CD4-positive, alpha-beta T cell treated with Interferon alpha-2 for 1 hour (primary cell): ENCODE measurements around the gene EEFSEC.

Experiments
- DNase-seq, 2 donors: peaks; one replicate each; pipeline ENCODE4 v3.0.0-alpha.2; 2020 to 2022

Gene EEFSEC

DNA sequence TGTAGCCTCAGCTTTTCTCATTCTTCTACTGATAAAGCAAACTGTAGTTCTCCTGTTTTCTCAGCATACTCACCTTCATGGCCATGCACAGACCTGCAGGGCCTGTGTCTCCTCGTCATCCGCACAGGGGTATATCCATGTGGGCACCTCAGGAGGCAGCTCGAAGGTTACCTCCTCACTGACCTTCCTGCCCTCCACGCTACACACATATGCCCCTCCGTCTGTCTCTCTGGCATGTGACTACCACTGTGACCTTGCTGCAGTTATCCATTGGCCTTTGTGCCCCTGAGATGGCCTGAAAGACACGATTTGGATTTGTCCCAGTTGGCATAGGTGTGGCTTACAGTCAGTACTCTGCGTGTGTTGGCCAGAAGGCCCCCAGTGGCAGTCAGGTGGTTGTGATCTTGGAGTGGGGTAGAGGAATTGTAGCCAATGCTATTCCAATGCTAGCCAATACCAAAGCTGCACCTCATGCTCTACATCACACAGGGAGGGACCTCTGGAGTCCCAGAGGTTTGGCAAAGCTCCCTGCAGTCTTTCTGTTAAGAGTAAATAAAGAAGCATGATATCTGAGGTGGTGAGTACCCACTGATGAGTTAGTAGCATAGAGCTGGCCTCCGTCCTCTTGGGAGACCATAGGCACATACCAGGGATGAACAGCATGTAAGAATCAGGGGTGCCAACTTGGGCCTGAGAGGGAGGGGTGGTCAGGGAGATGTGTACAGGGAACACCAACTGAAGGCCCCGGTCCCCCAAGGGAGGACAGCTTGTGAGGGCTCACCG, 143.4 kb downstream of the EEFSEC start:
- no peak for DNase-seq

DNA sequence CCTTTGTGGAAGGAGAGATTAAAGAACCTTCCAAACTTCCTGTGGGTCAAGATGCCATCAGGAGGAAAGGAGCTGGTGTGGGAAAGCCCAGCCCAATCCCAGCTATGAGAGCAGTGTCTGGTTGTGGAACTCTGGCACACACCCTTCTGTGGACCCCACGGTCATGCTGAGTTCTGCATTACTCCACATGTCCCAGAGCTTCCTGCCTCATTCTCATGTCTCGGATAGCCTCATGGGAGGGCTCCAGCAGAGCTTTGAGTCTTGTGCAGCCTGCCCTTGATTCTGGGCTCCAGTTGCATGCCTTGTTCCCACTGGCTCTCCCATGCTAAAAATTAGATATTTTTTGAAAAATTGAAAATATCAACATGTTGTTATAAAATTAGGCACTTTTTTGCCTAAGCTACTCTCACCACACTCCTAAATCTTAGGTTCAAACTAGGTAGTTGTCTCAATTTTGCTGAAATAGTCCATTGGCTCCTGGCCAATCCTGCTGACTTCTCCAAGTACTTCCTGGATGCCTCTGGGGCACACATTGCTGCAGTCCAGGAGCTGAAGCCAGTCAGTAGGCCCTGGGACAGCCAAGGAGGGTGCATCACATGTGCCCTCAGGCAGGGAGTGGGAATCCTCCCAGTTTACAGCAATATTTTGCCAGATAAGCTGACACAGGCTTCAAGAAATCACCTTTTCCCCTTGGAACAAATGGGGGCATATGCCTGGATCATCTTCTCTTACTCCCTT, 144.3 kb downstream of the EEFSEC start:
- DNase-seq = no peak

DNA sequence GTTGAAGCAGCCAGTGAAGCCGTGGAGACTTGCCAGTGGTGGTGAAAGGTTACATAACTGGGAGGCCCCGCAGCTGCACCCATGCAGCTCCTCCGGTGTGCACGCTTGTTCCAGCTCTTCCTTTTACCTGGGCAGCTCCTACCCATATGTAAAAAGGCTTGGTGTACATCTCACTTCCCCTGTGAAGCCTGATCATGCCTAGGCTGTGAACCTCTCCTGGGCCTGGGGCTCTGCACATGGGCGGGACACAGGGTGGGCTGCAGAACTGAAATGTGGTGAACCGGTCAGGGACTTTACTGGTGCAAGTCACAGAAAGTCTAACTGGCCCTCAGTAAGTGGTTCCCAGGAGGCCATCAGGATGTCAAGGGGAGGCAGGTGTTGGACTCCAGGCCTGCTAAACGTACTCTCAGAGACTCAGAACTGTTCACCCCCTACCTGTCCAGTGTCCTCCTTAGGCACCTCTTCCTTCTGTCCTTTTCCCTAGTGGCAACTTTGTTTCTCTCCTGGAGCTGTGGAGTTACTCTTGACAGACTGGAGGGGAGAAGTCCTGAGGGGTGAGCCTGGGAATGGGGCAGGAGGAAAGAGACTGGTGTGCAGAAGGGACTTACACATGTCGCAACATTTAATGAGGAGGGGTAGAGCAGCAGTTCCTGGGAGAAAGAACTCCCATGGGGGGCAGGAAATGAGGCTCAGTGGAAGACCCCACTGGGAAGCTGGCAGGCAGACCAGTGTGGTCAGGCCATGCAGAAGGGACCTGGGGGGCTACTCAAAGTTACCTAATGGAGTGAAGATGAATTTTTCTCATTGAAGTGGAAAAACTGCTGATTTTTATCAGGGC, 148.1 kb downstream of the EEFSEC start:
- no peak for DNase-seq

DNA sequence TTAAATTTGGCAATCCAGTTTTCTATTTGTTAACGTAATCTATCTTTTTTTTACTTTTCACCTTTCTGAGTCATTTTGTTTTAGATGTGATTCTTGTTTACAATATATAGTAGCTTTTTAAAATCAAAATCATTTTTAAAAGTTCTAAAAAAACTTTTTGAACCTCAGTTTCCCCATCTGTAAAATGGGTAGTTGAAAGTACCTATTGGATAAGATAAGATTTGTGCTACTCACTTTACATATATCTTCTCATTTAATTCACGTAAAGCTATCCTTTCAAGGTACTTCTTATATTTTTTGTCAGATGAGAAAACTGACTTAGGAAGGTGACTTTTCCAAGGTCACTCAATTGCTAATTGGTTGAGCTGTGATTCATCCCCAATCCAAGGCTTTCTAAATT, 153.2 kb downstream of the EEFSEC start:
- no peak for DNase-seq

DNA sequence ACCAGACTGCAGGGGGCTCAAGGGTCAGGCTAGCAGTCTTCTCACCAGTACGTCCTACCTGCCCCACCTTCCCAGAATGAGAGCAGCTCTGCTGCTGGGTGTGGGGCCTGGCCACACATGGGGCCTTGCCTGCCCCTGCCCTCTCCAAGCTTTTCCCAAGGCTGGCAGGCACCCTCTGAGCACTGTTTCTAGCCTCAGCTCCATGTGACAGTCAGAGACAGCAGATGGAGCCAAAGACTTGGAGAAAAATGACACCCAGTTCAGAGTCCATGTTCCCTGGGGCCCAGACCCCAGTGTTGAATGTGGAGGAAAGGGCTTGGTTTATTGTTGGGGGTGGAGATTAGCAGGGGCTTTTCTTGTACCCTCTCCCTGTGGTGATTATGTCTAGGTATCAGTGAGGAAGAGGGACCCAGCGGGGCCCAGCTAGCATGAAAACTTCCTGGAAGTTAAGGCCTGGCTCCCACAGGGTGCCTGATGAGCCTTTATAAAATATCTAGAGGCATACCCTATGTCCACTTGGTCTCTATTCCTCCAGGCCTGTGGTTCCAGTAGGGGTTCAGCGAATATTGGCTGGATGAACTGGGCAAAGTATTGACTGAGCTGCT, 153.8 kb downstream of the EEFSEC start:
- DNase-seq = peak in 1 of 2 donors; percentile 15

DNA sequence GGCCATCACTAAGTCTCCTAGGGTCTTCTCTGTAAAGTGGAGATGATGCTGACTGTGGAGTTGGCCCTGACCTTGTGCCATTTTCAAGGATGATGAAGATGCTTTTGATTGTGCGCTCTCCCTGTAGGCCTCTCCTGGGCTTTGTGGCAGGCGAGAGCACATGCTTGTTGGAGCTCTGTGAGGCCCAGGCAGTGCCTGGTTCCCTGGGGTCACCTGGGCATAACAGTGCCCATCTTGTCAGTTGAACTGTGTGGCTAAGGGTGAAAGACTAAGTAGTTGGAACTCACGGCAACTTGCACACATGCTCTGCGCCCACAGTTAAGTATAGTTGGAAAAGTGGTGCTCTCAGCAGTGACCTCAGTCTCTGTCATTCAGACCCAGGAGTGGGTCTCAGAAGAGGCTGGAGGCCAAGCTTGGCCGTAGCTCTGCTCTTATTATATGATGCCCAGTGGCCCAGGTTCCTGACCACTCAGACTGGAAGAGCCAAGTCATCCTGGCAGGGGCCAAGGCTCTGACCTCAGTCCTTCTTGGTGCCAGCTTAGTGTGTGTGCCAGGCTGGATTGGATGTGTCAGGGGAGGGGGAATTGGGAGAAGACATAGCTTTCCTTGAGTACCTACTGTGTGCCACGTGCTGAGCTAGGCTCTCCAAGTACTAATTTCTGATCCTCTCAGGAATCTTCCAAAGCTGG, 154.6 kb downstream of the EEFSEC start:
- DNase-seq = no peak

DNA sequence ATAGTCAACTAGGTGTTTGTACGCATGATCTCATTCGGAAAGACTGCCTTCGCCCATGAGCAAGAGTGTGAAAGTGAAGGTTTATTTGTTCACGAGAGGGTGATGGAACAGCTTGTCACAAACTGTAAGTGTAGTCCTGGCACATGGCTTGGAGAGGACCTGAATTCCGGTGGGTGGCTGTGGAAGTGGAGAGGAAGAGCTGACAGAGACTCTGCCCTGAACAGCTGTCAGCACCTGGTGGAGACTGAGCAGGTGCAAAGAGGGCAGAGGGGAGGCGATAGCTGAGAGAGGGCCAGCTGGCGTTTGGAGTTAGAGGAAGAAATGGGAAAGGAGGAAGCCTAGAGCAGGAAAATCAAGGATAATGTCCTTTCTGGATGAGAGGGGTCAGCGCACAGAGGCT, 155.7 kb downstream of the EEFSEC start:
- no peak for DNase-seq

DNA sequence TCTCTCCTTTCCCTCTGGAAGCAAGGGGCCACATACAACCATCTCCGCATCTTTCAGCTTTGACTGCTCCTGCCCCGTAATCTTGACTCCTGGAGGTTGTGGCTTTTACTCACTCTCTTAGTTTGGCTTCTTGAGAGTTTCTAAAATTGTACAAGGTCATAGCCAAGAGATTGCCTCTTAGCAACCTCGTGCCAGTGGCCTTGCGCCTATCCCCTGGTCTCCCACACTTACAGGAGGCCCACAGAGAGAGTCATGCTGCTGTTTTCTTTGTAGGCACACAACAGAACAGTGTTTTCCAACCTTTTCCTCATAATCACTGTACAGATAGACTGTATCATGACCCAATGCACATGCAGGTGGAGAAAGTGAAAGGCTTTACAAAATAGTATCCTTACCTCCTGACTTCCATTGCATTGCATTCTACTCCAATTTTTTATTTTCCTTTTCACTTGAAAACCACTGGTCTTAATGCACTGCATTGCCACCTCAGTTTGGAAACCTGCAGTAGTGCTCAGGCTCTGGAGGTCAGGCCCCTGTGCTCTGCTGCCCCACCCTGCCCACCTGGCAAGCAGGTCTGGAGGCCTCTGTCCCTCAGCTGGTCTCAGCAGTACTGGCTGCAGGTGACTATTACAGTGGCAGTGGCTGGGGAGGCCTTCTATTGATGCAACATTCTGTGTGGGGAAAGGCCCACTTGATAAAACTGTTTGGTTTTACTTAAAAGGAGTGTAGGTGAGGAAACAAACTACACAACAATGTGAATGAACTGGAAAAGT, 157.2 kb downstream of the EEFSEC start:
- DNase-seq = no peak

DNA sequence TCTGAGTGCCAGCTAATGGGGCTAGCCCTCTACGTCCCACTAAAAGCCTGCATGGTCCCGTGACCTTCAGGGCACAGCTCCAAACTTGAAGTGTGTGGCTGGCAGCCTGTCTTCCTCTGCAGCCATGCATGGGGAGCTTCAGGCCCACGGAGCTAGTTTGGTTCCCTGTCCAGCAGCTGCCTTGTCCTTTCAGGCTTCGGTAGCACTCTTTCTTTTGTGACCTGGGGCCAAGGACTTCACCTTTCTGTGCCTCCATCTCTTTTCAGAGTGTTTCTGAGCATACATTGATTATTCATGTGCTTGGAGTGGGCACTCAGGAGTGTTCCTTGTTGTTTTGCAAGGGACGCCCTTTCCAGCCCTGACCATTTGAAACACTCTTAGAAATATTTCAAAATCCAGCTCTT, 158.2 kb downstream of the EEFSEC start:
- no peak for DNase-seq

DNA sequence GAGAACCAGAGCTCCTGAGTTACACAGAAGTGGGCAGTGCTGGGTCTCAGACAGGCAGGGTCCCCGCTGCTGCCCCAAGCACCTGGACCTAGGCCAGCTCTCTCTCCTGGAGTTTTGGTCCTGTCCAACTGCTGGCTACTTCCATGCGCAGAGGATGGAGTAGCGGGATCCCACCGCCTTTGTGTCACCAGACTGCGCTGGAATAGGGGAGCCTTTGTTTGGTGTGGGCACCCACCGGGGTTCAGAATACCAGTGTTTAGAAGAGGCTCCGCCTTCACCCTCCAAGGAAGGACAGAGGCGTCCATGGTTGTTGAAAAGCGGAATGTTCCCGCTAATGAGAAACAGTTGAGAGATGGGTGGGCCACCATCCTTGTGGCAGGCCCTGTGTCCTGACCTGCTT, 159.0 kb downstream of the EEFSEC start:
- no peak for DNase-seq

DNA sequence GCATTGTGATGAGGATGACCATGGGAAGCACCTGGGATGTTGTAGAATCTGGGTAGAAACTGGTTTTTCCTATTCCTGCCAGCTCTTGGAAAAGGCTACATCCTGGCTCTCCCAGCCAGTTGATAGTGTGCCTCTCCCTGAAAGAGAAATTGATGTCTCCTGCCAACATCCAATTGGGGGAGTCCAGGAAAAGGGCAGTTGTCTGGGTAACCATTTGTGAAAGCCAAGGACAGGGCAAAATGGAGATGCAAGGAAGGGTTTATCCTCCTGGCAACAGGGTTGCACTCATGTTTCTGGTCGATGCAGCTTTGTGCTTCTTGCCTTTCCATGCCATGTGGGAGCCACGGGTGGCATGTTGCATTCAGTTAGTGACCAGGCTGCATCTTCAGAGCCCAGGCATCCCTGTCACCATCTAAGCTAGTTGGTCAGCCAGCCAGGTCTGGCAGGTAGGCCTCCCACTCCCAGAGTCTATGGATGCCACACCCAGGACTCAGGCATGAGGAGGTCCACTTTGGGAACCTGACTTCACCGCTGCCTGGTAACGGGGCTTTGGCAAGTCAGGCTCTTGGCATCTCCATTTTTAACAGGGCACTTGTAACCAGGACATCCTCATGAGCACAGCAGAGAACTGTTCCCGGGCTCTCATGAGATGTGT, 159.9 kb downstream of the EEFSEC start:
- DNase-seq = no peak

DNA sequence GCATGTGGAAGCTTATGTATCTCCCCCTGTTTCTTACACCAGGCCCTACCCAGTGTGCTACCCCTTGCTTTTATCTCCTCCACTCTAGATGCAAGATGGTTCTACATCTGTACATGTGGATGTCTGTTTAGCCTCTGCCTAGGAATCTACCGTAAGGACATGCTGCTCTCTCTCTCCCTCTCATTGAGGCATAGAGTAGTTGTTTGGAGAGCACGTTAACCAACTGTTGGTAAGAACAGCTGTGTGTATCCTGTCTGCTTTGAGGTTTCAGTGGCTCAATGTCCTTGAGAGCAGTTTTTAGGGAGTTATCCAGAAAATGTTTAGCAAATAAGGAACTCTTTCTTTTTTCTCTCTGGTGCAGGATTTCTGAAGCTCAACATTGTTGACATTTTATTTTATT, 160.7 kb downstream of the EEFSEC start:
- no peak for DNase-seq

DNA sequence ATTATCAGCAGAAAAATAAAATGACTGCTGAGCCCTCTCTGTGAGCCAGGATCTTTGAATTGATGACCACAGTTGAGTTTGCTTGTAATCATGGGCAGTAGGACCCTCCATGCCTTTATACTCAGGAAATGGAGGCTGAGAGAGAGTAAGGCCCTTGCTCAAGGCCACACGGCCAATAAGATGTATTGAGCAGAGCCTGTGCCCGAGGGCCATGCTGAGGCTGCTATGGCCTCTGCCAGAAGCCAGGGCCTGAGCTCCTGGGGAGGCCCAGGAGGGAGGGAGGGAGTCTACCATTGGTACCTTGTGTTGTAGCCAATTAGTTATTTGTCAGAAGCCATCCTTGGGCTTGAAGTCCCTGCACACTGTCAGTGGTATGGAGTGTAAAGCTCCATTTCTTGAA, 162.0 kb downstream of the EEFSEC start:
- DNase-seq = no peak

DNA sequence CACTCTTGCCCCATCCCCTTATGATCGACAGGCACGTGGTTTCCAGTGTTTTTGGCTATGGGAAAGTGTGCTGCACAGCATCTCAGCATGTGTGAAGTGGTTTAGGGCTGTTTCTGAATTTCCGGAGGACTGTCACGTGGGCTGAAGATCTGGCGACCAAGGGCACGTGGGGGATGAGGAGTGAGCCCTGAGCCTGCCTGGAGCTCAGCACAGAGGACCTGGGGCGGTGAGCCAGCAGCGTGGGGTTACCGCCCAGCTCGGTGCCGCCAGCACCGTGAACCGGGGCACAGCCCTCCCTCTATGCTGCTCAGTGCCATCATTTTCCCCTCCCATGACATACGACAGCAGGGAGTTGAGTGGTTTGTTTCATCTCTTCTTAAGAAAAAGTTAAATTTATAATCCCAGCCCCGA, 163.2 kb downstream of the EEFSEC start:
- peak; percentile 74 to 82 for DNase-seq

DNA sequence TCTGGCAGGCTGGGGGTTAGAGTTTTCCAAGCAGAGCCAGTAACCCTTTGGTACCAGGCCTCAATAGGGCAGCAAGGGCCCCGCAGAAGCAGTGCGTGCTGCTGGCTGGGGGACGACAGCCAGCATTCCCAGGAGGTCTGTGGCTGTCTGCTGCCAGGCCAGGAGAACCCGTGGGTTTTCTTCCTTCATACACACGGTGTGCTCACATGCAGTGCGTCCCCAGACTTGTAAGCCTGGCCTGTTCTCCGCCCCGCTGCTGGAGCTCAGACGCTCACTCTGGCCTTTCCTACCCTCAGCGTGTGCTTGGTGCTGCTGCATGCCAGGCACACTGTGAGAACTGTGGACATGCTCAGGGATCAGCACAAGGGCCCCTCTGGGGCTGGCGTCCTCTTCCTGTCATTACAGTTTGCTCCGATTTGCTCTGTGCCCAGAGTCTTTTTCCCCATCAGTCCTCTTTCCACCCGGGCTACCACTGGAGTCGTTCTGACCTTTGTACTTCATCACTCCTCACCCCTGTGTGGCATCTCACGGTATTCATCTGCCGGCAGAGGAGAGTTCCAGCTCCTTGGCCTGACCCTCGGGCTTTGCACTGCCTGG, 163.9 kb downstream of the EEFSEC start:
- DNase-seq = no peak

DNA sequence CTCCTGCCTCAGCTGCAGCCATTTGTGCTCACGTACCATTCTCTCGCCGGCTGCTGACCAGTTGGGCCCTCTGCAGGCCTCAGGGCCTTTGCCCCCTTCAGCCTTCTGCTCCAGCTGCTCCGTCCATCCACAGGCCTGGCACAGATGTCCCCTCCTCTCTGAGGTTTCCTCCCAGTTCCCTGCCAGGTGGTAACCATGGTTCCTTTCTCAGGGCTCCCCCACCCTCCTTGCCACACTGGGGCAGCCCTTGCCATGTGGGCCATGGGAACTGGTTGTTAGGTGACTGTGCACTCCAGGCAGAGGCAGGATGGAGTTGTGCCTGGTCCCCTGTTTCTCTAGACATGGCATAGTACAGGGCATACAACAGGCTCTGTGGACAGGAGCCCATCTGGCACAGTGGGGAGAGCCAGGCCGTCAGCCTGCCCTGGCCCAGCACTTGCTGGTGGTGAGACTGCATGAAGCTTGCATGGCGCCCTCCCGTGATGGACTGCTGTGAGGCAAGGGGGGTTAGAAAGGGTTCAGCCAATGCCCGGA, 164.5 kb downstream of the EEFSEC start:
- no peak for DNase-seq

DNA sequence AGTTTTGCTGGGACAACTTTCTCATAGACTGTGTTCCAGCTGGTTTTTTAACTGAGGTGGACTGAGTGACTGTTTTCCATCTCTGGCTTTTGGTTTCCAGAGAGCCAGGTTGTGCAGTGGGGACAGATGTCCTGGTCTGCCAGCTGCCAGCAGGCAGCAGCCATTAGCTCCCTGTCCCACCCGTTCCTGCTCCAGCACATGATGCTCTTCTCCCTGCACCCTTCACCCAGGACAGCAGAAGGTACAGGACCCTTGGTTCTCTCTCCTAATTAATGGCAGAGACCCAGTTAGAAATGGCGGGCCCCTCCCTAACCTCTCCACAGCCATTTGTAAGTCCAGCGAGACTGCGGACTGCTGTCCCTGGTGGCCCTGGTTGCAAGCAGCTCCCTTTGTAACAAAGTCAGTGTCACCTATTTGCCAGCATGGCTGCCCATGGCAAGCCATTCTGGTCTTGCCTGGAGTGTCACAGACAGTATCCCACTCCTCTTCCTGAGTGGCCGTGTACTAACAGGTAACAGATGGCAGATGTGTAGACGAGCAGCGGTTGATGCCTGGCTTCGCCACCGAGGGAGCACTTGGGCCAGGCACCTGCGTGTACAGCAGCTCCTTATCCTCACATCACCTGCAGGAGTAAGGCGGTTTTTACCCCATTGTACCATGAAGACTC, 165.1 kb downstream of the EEFSEC start:
- DNase-seq = no peak

DNA sequence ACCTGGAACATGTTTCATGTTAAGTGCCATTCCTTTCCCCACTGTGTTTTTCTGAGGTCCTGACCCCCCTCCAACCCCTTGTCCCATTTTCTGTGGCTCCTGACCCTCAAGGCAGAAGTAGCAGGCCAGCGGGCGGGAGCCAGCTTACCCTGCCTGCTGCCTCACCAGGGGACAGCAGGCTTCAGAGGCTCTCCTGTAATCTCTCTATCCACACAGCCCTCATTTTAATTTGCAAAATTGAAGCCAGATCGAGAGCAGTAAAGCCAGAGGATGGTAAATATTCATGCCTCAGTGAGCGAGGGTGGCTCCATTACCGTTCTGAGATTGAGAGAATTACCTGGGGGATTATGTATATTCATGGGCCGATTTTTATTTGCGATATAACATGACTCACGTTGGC, 165.8 kb downstream of the EEFSEC start:
- DNase-seq = no peak

DNA sequence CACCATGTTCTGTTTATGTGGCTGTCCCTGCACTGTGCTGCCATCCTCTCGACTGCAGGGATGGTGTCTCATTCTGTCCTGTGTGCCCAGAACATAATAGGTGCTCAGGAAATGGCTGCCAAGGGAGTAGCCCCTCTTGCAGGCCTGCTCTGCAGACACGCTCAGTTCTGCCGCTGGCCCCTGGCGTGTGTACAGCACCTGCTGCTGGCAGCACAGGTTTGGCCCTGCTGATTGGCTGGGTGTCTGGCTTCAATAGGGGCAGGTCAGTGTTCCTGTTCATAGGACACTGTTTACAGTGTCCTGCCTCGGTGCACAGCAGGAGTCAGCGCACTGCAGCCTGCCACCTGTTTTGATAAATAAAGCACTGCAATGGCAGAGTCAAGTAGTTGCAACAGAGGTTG, 166.5 kb downstream of the EEFSEC start:
- no peak for DNase-seq
